Psoas muscle (tissue), 8 donors: ENCODE measurements around the gene MBNL1. TPM values are rescaled to one million over a fixed set of nuclear protein-coding genes. Genes with fewer than 3 reads are reported as not detected.

ENCODE experiments used
- ATAC-seq, 4 donors: fragments of 200-7000 bp; cut with Tn5 transposase; one replicate each; pipeline ENCODE4 v1.9.1; 2020; ENCODE audit warnings: moderate library complexity in 3 of 4, mild to moderate bottlenecking in 2 of 4
- DNase-seq, 2 donors: peaks; one replicate each; pipeline ENCODE4 v3.0.0-alpha.2; 2020
- H3K27ac ChIP-seq: fragments of 200-600 bp; one replicate; pipeline ENCODE4 v1.8.0; 2022
- H3K27me3 ChIP-seq, 3 donors: fragments of 200-600 bp in 1 of 3; one replicate each; pipeline versions ENCODE4 v1.6.1 to v1.8.0; 2013 to 2022; ENCODE audit warnings: low read length in 2 of 3, mild to moderate bottlenecking in 2 of 3, moderate library complexity in 1 of 3; ENCODE audit not compliant: insufficient read depth in 3 of 3
- H3K36me3 ChIP-seq, 2 donors: fragments of 200-600 bp in 1 of 2; one replicate each; pipeline versions ENCODE4 v1.6.1 to v1.8.0; 2013 to 2022; ENCODE audit warnings: low read depth in 1 of 2, mild to moderate bottlenecking in 1 of 2, moderate library complexity in 1 of 2; ENCODE audit not compliant: insufficient read depth in 1 of 2
- H3K4me1 ChIP-seq: fragments of 200-600 bp; one replicate; pipeline ENCODE4 v1.8.0; 2022
- H3K4me3 ChIP-seq: fragments of 200-600 bp; one replicate; pipeline ENCODE4 v1.8.0; 2022; ENCODE audit warnings: mild to moderate bottlenecking
- H3K9me3 ChIP-seq: fragments of 200-600 bp; one replicate; pipeline ENCODE4 v1.8.0; 2022
- CTCF ChIP-seq: fragments of 200-600 bp; IDR thresholded peaks from one replicate; pipeline ENCODE4 v1.8.0; 2022; ENCODE audit warnings: antibody characterized with exemption
- WGBS, 3 donors: extraction: QIAGEN DNeasy Blood & Tissue Kit; methylation state at CpG; one replicate each; pipeline versions ENCODE4 v1.1.6 to v1.1.7; 2013; 5-methylcytosine and 5-hydroxymethylcytosine counted together
- intact Hi-C, 2 donors: fragments of 100-400 bp; cut with DNase I; formaldehyde crosslinking; loops; one replicate each; pipeline versions ENCODE4 v1.11.0 to v1.14.2; 2022
- polyA plus RNA-seq, 3 donors: library from polyadenylated mRNA; stranded (reverse); fragments of 200-250 nt; gene quantifications; one replicate each; pipeline ENCODE4 v1.2.3, GENCODE V29; 2013
- total RNA-seq, 4 donors: library from RNA; stranded (reverse); fragmentation: NEBNext Ultra II Directional in 2 of 4; extraction: Animal tissue kit (Norgen Biotek cat#: 25700) in 2 of 4; gene quantifications; one replicate each; pipeline versions ENCODE4 v1.2.1 to v1.2.4, GENCODE V29; 2021 to 2023
- donor health status: healthy with polysubstance abuse.
- donor health status: DM: no; HTN: no; CAD: no; lungs with moderate emphysema.
- donor health status: Bipolar disorder and iron deficiency.
- donor health status: healthy.
- donor health status: DM: yes; HTN: yes; CAD: no.
- donor health status: DM: no; HTN: no; CAD: no.
- donor health status: DM: no; HTN: no; CAD: no.
- donor health status: DM: yes; HTN: yes; CAD: no.

Gene MBNL1
- total and polyA plus RNA-seq, 7 donors: 27.4 to 281 (median 179) TPM

- H3K9me3 ChIP-seq: no peaks in the 10 kb centered on the region
- no peak overlapping the region for H3K27ac ChIP-seq
- no peaks in the 10 kb centered on the region for H3K27me3 ChIP-seq
- intact Hi-C loops: no loop called here
- ATAC-seq: no peak
- DNase-seq: no peak
- TF ChIP-seq CTCF: no peak
- H3K36me3 ChIP-seq: peaks cover 0 to 43% of the 10 kb centered on the region in 2 donors
- H3K4me1 ChIP-seq: no peaks in the 10 kb centered on the region
- 70 to 91% (median 75%) methylated on average over 1 of the region's 1 CpG for WGBS, 3 donors
- no peak overlapping the region for H3K4me3 ChIP-seq
Observed at GRCh38 chr3:152486364-152486763, 217.6 kb downstream of the MBNL1 start.

- DNase-seq: no peak
- intact Hi-C loops: no loop called here
- Histone ChIP-seq H3K4me1 (no peaks in the 10 kb centered on the region), H3K36me3 (peaks cover 0 to 55% of the 10 kb centered on the region in 2 donors), H3K27ac (no peak overlapping the region), H3K9me3 (no peaks in the 10 kb centered on the region), H3K4me3 (no peak overlapping the region), H3K27me3 (no peaks in the 10 kb centered on the region)
- ATAC-seq: no peak
- 89 to 93% (median 93%) methylated on average over 1 of the region's 1 CpG for WGBS, 3 donors
- no peak for TF ChIP-seq CTCF
Observed at GRCh38 chr3:152488449-152488848, 219.7 kb downstream of the MBNL1 start.

GRCh38 chr3:152491922-152492321 lies 223.2 kb downstream of the MBNL1 start:
- 79 to 89% (median 85%) methylated on average over 2 of the region's 2 CpGs for WGBS, 3 donors
- TF ChIP-seq CTCF: no peak
- Histone ChIP-seq H3K4me3 (no peak overlapping the region), H3K4me1 (no peaks in the 10 kb centered on the region), H3K9me3 (no peaks in the 10 kb centered on the region), H3K36me3 (peaks cover 0 to 37% of the 10 kb centered on the region in 2 donors), H3K27me3 (no peaks in the 10 kb centered on the region), H3K27ac (no peak overlapping the region)
- ATAC-seq (no peak), DNase-seq (no peak)
- intact Hi-C loops: no loop called here

GRCh38 chr3:152496286-152496685 lies 227.6 kb downstream of the MBNL1 start:
- intact Hi-C loops: no loop called here
- no peak for TF ChIP-seq CTCF

GRCh38 chr3:152496716-152497115 lies 228.0 kb downstream of the MBNL1 start:
- no peaks in the 10 kb centered on the region for H3K9me3 ChIP-seq
- H3K27me3 ChIP-seq: no peaks in the 10 kb centered on the region
- intact Hi-C loops: no loop called here
- no peaks in the 10 kb centered on the region for H3K4me1 ChIP-seq
- H3K36me3 ChIP-seq: peaks cover 0 to 26% of the 10 kb centered on the region in 2 donors
- no peak for TF ChIP-seq CTCF
- WGBS, 3 donors: 49 to 66% (median 54%) methylated on average over 1 of the region's 1 CpG
- no peak for DNase-seq
- peak overlapping the region; percentile 59 for H3K27ac ChIP-seq
- no peak overlapping the region for H3K4me3 ChIP-seq
- no peak for ATAC-seq

More at GRCh38 chr3:152496286-152496685, 227.6 kb downstream of the MBNL1 start:
- Histone ChIP-seq H3K27ac (peak overlapping the region; percentile 59), H3K27me3 (no peaks in the 10 kb centered on the region), H3K9me3 (no peaks in the 10 kb centered on the region), H3K36me3 (peaks cover 0 to 30% of the 10 kb centered on the region in 2 donors), H3K4me3 (no peak overlapping the region), H3K4me1 (no peaks in the 10 kb centered on the region)
- WGBS, 3 donors: 69 to 76% (median 73%) methylated on average over 1 of the region's 1 CpG
- DNase-seq (no peak), ATAC-seq (no peak)
